Activated CD4-positive, alpha-beta T cell treated with anti-CD3 and anti-CD28 coated beads, Interleukin-2, amount 50 U/mL, for 1 hour (primary cell): ENCODE data around the gene KRTAP1-4.
"Not testable (repeated sequence)": the region's sequence is repeated elsewhere in the genome, so short reads cannot be mapped to it uniquely, and the experiment has no call there.

Experiments
- DNase-seq: peaks from one replicate; pipeline ENCODE4 v3.0.0-alpha.2; 2020

Gene KRTAP1-4

DNA sequence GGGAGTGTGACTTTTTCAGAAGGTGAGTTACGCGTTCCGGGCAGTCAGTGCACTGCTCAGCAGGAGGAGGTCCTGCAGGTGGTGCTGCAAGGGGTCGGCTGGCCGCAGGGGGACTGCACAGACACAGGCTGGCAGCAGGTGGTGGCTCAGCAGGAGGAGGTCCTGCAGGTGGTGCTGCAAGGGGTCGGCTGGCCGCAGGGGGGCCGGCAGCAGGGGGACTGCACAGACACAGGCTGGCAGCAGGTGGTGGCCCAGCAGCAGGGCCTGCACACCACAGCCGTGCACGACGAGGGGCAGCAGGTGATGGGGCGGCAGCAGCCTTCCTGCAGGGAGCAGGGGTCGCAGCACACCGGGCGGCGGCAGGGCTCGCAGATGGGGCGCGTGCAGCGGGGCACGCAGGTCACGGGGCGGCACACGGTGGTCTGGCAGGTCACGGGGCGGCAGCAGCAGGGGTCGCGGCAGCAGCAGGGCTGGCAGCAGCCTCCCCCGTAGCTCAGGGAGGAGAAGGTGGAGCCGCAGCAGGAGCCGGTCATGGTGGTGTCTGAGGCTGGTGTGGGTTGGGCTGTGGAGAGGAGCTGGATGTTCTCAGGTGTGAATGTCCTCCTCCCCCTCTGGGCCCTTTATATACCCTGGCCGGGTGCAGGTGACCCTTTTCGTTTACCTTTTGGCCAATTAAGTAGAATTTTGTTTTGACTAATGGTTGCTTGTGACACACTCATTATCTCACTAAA is 16.9 kb upstream of the KRTAP1-4 start, which contains the start of gene KRTAP2-1:
Gene KRTAP2-1, minus strand, starts transcription at position 582 of the 731 bp plus-strand sequence. Its CDS starts 49 bp downstream, at position 533.
- not testable (repeated sequence) for DNase-seq

- no peak for DNase-seq
These were observed 13.0 kb upstream of the KRTAP1-4 start for GRCh38 chr17:41042953-41043352.

DNA sequence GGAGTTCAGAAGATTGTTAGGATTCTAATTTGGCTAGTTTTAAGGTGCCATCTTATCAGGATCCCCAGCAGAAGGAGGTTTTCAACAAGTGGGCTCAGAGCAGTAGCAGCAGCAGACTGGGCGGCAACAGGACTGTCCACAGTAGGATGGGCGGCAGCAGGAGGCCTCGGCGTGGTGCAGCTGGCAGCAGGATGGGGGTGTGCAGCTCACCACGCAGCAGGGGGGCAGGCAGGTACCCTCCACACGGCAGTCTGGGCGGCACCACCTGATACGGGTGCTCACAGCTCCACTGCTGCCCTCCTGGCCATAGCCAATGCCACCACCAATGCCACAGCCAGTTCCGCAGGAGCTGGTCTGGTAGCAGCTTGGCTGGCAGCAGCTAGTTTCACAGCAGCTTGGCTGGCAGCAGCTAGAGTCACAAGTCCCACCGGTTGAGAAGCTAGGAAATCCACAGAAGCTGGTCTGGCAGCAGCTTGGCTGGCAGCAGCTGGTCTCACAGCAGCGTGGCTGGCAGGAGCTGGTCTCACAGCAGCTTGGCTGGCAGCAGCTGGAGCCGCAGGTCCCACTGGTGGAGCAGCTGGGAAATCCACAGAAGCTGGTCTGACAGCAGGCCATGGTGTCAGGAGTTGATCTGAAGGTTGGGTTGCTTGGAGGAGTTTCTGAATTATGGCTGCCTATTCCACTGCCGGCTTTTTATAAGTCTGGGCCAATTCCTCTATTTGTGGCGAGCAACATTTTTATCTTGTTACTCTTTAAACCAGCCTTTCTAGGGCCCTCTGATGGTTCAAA is 11.0 kb upstream of the KRTAP1-4 start, which contains the start of gene KRTAP1-1:
Gene KRTAP1-1, minus strand, starts transcription at position 668 of the 789 bp plus-strand sequence. Its CDS starts 53 bp downstream, at position 615.
- not testable (repeated sequence) for DNase-seq

DNA sequence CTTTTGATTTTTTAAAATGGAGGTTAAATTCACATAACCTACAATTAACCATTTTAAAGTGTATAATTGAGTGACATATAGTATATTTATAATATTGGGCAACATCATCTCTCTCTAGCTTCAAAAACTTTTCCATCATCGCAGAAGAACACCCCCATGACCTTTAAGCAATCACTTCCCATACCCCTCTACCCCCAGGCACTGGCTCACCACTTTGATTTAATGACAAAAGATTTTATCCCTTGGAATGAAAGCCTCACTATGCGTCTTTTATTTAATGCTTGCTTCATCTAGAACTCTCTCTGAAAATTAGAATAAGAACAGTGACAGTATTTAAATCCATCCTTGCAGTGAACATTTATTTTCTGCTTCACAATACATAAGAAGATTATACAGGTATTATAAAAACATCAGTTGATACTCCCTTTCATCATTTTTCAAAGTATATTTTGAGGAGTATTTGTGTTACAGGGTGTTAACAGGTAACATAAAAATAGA is 7.9 kb upstream of the KRTAP1-4 start:
- no peak for DNase-seq

DNA sequence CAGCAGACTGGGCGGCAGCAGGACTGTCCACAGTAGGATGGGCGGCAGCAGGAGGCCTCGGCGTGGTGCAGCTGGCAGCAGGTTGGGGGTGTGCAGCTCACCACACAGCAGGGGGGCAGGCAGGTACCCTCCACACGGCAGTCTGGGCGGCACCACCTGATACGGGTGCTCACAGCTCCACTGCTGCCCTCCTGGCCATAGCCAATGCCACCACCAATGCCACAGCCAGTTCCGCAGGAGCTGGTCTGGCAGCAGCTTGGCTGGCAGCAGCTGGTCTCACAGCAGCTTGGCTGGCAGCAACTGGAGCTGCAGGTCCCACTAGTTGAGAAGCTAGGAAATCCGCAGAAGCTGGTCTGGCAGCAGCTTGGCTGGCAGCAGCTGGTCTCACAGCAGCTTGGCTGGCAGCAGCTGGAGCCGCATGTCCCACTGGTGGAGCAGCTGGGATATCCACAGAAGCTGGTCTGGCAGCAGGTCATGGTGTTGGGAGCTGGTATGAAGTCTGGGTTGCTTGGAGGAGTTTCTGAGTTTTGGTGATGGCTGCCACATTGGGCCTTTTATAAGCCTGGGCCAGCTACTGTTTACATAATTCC is 4.4 kb upstream of the KRTAP1-4 start, which contains the start of gene KRTAP1-3:
Gene KRTAP1-3, minus strand, starts transcription at position 529 of the 590 bp plus-strand sequence. Its CDS starts 53 bp downstream, at position 476.
- not testable (repeated sequence) for DNase-seq

DNA sequence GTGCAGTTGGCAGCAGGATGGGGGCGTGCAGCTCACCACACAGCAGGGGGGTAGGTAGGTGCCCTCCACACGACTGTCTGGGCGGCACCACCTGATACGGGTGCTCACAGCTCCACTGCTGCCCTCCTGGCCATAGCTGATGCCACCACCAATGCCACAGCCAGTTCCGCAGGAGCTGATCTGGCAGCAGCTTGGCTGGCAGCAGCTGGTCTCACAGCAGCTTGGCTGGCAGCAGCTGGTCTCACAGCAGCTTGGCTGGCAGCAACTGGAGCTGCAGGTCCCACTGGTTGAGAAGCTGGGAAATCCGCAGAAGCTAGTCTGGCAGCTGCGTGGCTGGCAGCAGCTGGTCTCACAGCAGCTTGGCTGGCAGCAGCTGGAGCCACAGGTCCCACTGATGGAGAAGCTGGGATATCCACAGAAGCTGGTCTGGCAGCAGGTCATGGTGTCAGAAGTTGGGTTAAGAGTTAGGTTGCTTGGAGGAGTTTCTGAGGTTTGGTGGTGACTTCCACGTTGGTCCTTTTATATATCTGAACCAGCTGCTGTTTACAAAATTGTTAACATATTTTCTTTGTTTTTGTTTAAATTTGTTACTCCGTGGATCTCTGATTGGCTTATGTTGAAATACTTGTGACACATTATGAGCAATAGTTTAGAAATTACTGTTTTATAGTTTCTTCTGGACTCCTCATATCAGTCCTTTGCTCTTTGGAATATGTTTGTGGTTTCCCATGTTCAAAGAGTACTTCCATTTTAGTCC is 3.1 kb downstream of the KRTAP1-4 start, which contains the start of gene KRTAP1-5:
Gene KRTAP1-5, minus strand, starts transcription at position 494 of the 757 bp plus-strand sequence. Its CDS starts 53 bp downstream, at position 441.
- DNase-seq = no peak

DNA sequence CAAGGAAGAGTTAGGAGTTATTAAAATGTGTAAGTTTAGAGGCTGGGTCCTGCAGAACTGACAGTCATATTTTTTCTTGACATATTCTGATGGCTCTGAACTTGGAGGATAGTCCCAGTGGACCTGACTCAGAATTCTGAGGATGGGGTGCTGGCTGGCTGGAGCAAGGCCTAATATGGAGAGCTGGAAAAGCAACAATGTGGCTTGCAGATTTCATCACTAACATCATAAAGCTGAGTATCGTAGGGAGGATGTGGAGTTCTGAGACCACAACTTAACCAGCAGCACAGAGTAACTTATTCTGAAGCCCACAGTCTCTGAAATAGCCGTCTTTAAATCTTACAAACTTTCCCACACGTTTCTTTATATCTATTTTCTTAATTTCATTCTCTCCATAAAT is 5.3 kb downstream of the KRTAP1-4 start:
- DNase-seq = no peak

- no peak for DNase-seq
These were observed 9.7 kb downstream of the KRTAP1-4 start for GRCh38 chr17:41020336-41020735.

GRCh38 chr17:41019415-41019814 is 10.6 kb downstream of the KRTAP1-4 start:
- no peak for DNase-seq

DNA sequence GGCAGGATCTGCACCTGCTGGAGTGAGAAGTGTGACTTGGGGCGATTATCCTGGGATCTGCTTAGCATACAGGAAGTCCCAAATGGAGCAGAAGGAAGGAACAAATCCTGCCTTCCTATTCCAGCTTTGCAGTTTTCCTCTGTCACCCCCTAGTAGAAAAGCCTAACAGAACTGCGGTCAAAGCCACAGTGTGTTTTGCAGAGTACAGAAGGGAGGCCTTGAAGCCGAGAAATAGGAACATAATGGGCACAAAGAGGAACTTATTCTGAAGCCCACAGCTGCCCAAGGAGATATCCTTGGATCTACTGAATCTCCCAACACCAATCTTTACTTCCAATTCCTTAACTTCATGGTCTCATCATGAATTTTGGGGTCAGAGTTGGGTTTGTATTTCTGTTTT is 11.5 kb downstream of the KRTAP1-4 start:
- DNase-seq = no peak

GRCh38 chr17:41016578-41017215 is 13.3 kb downstream of the KRTAP1-4 start:
- DNase-seq = no peak

DNA sequence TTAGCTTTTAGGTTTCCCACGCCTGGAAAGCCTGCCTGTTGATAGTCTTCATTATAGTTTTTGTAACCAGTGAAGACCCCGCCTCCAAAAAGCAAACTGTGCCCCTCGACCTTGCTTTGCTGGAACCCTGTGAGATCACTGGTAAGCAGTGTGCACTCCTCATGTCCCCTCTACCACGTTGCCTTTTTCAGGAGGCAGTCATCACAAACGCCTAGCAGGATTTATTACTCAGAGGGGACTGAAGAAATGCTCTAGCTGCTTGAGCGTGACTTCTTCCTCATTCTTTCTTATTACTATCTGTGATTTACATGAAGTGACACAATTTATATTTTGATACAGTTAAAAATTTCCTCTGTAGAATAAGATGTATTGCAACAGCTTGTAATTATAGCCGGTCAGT is 14.5 kb downstream of the KRTAP1-4 start:
- no peak for DNase-seq

GRCh38 chr17:41013606-41014005 is 16.4 kb downstream of the KRTAP1-4 start:
- no peak for DNase-seq

GRCh38 chr17:41013181-41013580 is 16.8 kb downstream of the KRTAP1-4 start:
- no peak for DNase-seq

DNA sequence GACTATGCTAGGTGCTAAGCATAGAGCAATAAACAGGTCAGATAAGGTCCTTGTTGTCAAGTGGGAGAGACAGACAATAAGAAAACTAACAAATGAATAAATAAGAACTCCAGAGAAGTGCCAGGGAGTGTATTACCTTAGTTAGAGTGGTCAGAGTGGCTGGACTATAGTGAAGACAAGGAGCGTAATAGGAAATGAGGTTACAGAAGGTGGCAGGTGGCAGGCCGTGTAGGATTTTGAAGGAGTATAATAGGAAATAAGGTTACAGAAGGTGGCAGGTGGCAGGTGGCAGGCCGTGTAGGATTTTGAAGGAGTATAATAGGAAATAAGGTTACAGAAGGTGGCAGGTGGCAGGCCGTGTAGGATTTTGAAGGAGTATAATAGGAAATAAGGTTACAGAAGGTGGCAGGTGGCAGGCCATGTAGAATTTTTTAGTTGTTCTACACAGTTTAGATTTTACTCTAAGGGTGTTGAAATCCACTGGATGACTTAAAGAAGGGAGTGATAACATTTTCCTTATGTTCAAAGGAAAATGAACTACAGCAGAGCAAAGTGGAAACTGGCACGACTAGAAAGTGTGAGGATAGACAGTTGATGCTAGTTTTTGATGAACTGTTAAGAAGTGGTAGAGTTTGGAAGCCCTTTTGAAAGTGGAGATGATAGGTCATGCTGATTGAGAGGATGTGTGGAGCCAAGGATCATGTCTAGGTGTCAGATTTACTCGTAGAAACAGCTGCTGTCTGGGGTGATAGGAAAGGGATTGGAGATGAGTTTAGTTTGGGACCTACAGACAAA is 17.5 kb downstream of the KRTAP1-4 start:
- DNase-seq = no peak

DNA sequence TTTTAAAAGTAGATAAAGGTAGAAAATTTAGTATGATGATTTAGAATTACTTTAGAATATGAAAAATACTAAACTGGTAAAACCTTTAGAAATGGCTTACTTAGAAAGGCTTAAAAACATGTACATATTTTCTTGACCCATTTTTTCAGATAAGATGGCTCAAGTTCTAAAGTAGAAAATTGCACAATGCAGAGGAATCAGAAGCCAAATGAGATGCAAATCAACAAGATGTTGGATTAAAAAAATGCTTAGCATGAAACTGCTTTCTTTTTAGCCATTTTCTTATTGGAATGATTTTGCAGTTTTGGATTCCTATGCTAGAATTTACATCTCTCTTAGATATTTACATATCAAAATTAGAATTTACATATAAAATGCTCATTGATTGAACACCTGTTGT is 19.6 kb downstream of the KRTAP1-4 start:
- DNase-seq = no peak

GRCh38 chr17:41009936-41010335 is 20.1 kb downstream of the KRTAP1-4 start:
- DNase-seq = no peak

DNA sequence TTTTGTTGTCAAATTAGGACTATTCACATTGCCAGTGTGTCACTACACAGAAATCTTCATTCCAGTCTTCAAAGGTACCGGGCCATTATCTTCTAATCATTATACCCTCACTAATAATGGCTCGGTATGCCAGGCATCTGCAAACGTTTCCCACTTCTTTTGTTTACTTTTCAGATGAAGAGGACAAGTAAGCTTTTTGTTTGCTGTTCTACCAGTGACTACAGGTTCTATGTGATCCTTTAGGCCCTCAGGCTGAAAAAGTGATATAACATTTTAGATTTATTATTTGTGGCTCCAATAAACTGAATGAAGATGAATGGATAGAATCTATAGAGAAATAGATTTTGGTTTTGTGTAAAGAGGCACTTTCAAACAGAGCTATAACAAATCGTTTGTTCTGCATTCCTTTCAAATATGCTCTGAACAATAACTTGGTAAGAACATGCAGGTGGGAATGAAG is 20.7 kb downstream of the KRTAP1-4 start:
- DNase-seq = no peak

DNA sequence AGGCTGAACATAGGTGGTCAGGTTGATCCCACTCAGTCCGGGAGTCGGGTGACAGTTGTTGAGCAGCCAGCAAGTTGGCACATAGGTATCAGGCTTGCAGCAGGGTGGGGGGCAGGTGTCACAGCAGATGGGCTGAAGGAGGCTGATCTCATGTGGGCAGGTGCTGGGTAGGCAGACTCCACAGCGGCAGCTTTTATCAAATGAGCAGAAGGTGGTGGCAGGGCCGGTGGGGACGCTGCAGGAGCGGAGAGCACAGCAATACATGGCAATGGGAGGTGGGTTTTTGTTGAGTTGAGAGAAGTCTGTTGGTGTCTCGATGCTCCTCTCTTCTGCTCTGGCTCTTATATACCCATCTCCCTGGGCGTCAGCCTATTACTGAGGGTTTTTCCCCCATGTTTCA is 21.2 kb downstream of the KRTAP1-4 start, which contains the start of gene KRTAP3-1:
Gene KRTAP3-1, minus strand, starts transcription at position 318 of the 400 bp plus-strand sequence. Its CDS starts 54 bp downstream, at position 264.
- no peak for DNase-seq

GRCh38 chr17:41004397-41004796 is 25.6 kb downstream of the KRTAP1-4 start:
- DNase-seq = no peak

DNA sequence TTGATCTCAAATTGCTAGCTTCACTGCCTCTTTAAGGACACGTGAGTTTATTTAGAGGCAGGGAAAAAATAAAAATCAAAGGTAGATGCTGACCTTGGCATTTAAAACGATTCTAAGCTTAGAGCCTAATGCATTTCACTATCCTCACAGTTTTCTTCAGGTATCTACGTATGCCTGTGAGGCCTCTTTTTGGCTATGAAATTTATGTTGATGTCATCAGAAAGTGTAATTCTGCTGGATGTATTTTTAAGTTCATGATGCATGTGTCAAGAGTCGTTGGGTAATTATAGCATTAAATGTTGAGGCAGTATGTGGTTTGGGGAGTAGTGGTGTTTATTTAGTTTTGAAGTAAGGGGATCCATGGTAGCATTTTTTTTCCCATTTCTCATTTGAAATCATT is 26.1 kb downstream of the KRTAP1-4 start:
- no peak for DNase-seq
